MM.1S (cell line): ENCODE results near the gene CNTNAP3.
"Not testable (repeated sequence)": the region's sequence is repeated elsewhere in the genome, so short reads cannot be mapped to it uniquely, and the experiment has no call there.

Source experiments
- DNase-seq: peaks from one replicate; pipeline ENCODE4 v3.0.0-alpha.2; 2015
- H2AFZ ChIP-seq: fragments of 300-600 bp; sonication (generic); 2 replicates; pipeline ENCODE4 v1.6.0; 2016; ENCODE audit warnings: antibody characterized with exemption, low read length
- H3F3A ChIP-seq: fragments of 300-600 bp; sonication (generic); 2 replicates; pipeline ENCODE4 v1.6.1; 2016; ENCODE audit warnings: mild to moderate bottlenecking, antibody characterized with exemption, low read length, moderate library complexity, mixed read lengths; ENCODE audit not compliant: insufficient read depth
- H3K27ac ChIP-seq: fragments of 300-600 bp; sonication (generic); 2 replicates; pipeline ENCODE4 v1.5.1; 2016; ENCODE audit warnings: mild to moderate bottlenecking, low read length
- H3K27me3 ChIP-seq: fragments of 300-600 bp; sonication (generic); replicated peaks from 2 replicates; pipeline ENCODE4 v1.6.0; 2016; ENCODE audit warnings: low read length; ENCODE audit not compliant: insufficient read depth
- H3K36me3 ChIP-seq: fragments of 300-600 bp; sonication (generic); replicated peaks from 2 replicates; pipeline ENCODE4 v1.6.1; 2016; ENCODE audit warnings: mild to moderate bottlenecking, low read length, mixed read lengths; ENCODE audit not compliant: insufficient read depth
- H3K4me1 ChIP-seq: fragments of 300-600 bp; sonication (generic); 2 replicates; pipeline ENCODE4 v1.6.1; 2016; ENCODE audit warnings: low read length, mixed read lengths
- H3K4me2 ChIP-seq: fragments of 300-600 bp; sonication (generic); 2 replicates; pipeline ENCODE4 v1.6.0; 2016; ENCODE audit warnings: low read depth, low read length
- H3K4me3 ChIP-seq: fragments of 300-600 bp; sonication (generic); 2 replicates; pipeline ENCODE4 v1.5.1; 2016; ENCODE audit warnings: low read length, mixed read lengths
- H3K79me2 ChIP-seq: fragments of 300-600 bp; sonication (generic); 2 replicates; pipeline ENCODE4 v1.6.1; 2016; ENCODE audit warnings: mixed run types, low read length, mixed read lengths
- H3K9ac ChIP-seq: fragments of 300-600 bp; sonication (generic); 2 replicates; pipeline ENCODE4 v1.6.1; 2016; ENCODE audit warnings: low read length, mixed read lengths
- H3K9me2 ChIP-seq: fragments of 300-600 bp; sonication (generic); replicated peaks from 2 replicates; pipeline ENCODE4 v1.6.1; 2016; ENCODE audit warnings: mild to moderate bottlenecking, low read length, mixed read lengths; ENCODE audit not compliant: insufficient read depth
- H3K9me3 ChIP-seq: fragments of 300-600 bp; sonication (generic); replicated peaks from 2 replicates; pipeline ENCODE4 v1.6.1; 2016; ENCODE audit warnings: mild to moderate bottlenecking, low read length, mixed read lengths; ENCODE audit not compliant: insufficient read depth
- H4K20me1 ChIP-seq: fragments of 300-600 bp; sonication (generic); 2 replicates; pipeline ENCODE4 v1.6.1; 2016; ENCODE audit warnings: mild to moderate bottlenecking, low read length, moderate library complexity, mixed read lengths; ENCODE audit not compliant: insufficient read depth

Gene CNTNAP3

DNA sequence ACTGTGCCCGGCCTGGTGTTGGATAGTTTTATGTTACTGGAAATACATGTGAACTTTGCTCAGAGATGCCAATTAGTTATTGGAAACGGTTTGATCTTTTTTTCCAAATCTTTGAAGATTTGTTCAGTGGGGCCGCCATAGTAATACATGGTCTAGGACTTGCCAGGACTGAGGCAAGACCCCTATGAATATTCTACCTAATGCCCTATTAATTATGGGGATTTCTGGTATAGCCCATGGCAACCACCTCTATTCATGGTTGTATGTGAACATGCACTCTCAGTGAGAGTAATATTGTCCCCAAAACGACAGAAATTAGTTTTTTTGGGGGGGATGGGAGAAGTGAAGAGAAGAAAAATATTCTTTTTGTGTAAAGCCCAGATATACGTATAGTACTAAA, 220.3 kb downstream of the CNTNAP3 start:
- not testable (repeated sequence) for H3K9me2 ChIP-seq, H3K79me2 ChIP-seq, H3K9ac ChIP-seq, H3K9me3 ChIP-seq, DNase-seq, H4K20me1 ChIP-seq, H3F3A ChIP-seq, H3K4me3 ChIP-seq, H3K27ac ChIP-seq, H2AFZ ChIP-seq, H3K4me1 ChIP-seq, H3K36me3 ChIP-seq, H3K4me2 ChIP-seq, H3K27me3 ChIP-seq

- H3K4me3 ChIP-seq, H2AFZ ChIP-seq, H3K79me2 ChIP-seq, H3K9ac ChIP-seq, H3K4me2 ChIP-seq, DNase-seq, H3K9me3 ChIP-seq, H3K9me2 ChIP-seq, H3F3A ChIP-seq, H3K27me3 ChIP-seq, H3K27ac ChIP-seq, H3K36me3 ChIP-seq, H4K20me1 ChIP-seq, H3K4me1 ChIP-seq: not testable (repeated sequence)
Measured at GRCh38 chr9:39062966-39063365, 225.0 kb downstream of the CNTNAP3 start.

DNA sequence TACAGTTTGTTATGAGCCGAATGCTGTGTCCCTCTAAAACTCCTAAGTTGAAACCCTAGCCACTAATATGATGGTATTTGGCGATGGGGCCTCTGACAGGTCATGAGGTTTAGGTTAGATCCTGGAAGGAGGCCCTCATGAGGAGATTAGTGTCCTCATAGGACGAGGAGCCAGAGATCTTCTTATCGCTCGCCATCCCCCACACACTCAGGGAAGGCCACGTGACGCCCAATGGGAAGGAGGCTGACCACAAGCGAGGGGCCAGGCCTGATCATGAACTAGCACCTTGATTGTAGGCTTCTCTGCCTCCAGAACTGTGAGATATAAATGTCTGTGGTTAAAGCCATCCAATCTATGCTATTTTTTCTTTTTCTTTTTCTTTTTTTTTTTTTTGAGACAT, 233.5 kb downstream of the CNTNAP3 start:
- not testable (repeated sequence) for H3K79me2 ChIP-seq, H3K9me2 ChIP-seq, H3K4me1 ChIP-seq, H3K9me3 ChIP-seq, H3K4me2 ChIP-seq, H3K36me3 ChIP-seq, DNase-seq, H3K9ac ChIP-seq, H3K4me3 ChIP-seq, H3K27me3 ChIP-seq, H2AFZ ChIP-seq, H3F3A ChIP-seq, H3K27ac ChIP-seq, H4K20me1 ChIP-seq

DNA sequence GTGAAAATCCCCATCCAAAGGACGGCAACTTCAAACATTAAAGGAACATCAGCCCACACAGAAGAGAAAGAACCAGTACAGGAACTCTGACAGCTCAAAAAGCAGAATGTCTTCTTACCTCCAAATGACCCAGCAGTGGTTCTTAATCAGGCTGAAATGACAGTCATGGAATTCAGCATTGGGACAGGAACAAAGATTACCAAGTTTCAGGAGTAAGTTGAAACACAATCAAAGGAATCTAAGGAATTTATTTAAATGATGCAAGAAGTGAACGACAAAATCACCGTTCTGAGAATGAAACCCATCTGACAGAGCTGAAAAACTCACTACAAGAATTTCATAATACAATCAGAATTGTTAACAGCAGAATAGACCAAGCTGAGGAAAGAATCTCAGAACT, 241.1 kb downstream of the CNTNAP3 start:
- H3F3A ChIP-seq, H3K36me3 ChIP-seq, H4K20me1 ChIP-seq, H3K4me1 ChIP-seq, H3K4me2 ChIP-seq, H3K27ac ChIP-seq, H3K9me2 ChIP-seq, DNase-seq, H3K27me3 ChIP-seq, H3K9ac ChIP-seq, H3K79me2 ChIP-seq, H3K9me3 ChIP-seq, H2AFZ ChIP-seq, H3K4me3 ChIP-seq: not testable (repeated sequence)

- not testable (repeated sequence) for H3K4me1 ChIP-seq, H3K4me2 ChIP-seq, H3K9me3 ChIP-seq, H4K20me1 ChIP-seq, DNase-seq, H3K79me2 ChIP-seq, H3K36me3 ChIP-seq, H3K4me3 ChIP-seq, H3F3A ChIP-seq, H3K9me2 ChIP-seq, H3K9ac ChIP-seq, H3K27me3 ChIP-seq, H3K27ac ChIP-seq, H2AFZ ChIP-seq
Measured at GRCh38 chr9:39042352-39042803, 245.6 kb downstream of the CNTNAP3 start.

GRCh38 chr9:39041774-39042173, 246.2 kb downstream of the CNTNAP3 start:
- H3K9ac ChIP-seq, H3F3A ChIP-seq, H3K4me3 ChIP-seq, H3K9me3 ChIP-seq, DNase-seq, H3K9me2 ChIP-seq, H3K4me2 ChIP-seq, H3K79me2 ChIP-seq, H4K20me1 ChIP-seq, H3K36me3 ChIP-seq, H3K4me1 ChIP-seq, H3K27me3 ChIP-seq, H2AFZ ChIP-seq, H3K27ac ChIP-seq: not testable (repeated sequence)

- H3K4me2 ChIP-seq, H3K4me1 ChIP-seq, H3F3A ChIP-seq, H2AFZ ChIP-seq, H3K9ac ChIP-seq, H3K9me3 ChIP-seq, DNase-seq, H3K4me3 ChIP-seq, H3K36me3 ChIP-seq, H3K9me2 ChIP-seq, H3K27me3 ChIP-seq, H4K20me1 ChIP-seq, H3K79me2 ChIP-seq, H3K27ac ChIP-seq: not testable (repeated sequence)
Measured at GRCh38 chr9:39039148-39039547, 248.8 kb downstream of the CNTNAP3 start.

GRCh38 chr9:39038221-39038620, 249.7 kb downstream of the CNTNAP3 start:
- H3K27me3 ChIP-seq, H3K9me2 ChIP-seq, H3K79me2 ChIP-seq, H2AFZ ChIP-seq, H3K9ac ChIP-seq, H3F3A ChIP-seq, DNase-seq, H3K9me3 ChIP-seq, H3K4me1 ChIP-seq, H3K27ac ChIP-seq, H4K20me1 ChIP-seq, H3K4me2 ChIP-seq, H3K36me3 ChIP-seq, H3K4me3 ChIP-seq: not testable (repeated sequence)
